Duodenal mucosa (tissue), 2 donors: ENCODE results near the gene PYY.
"Not testable (repeated sequence)": the region's sequence is repeated elsewhere in the genome, so short reads cannot be mapped to it uniquely, and the experiment has no call there.

Source experiments
- H3K27ac ChIP-seq: one replicate; pipeline ENCODE4 v1.7.0; 2013; ENCODE audit warnings: low read depth, low read length
- H3K27me3 ChIP-seq, 2 donors: one replicate each; pipeline ENCODE4 v1.7.0; 2013; ENCODE audit warnings: low read length in 2 of 2, control low read depth in 1 of 2; ENCODE audit not compliant: insufficient read depth in 2 of 2, control insufficient read depth in 1 of 2
- H3K36me3 ChIP-seq, 2 donors: one replicate each; pipeline ENCODE4 v1.7.0; 2013; ENCODE audit warnings: low read length in 2 of 2, control low read depth in 1 of 2; ENCODE audit not compliant: insufficient read depth in 2 of 2, control insufficient read depth in 1 of 2
- H3K4me1 ChIP-seq, 2 donors: one replicate each; pipeline ENCODE4 v1.7.0; 2013; ENCODE audit warnings: low read length in 2 of 2, control low read depth in 1 of 2; ENCODE audit not compliant: insufficient read depth in 2 of 2, control insufficient read depth in 1 of 2
- H3K4me3 ChIP-seq, 2 donors: one replicate each; pipeline ENCODE4 v1.7.0; 2013; ENCODE audit warnings: low read length in 2 of 2, low read depth in 1 of 2
- H3K9ac ChIP-seq, 2 donors: one replicate each; pipeline ENCODE4 v1.7.0; 2013; ENCODE audit warnings: low read length in 2 of 2, low read depth in 1 of 2
- H3K9me3 ChIP-seq, 2 donors: one replicate each; pipeline ENCODE4 v1.7.0; 2013; ENCODE audit warnings: low read length in 2 of 2, control low read depth in 1 of 2; ENCODE audit not compliant: control insufficient read depth in 1 of 2

PYY gene

GRCh38 chr17:43967251-43967875 lies 13.6 kb upstream of the PYY start:
- Histone ChIP-seq H3K9me3 (no peaks in the 10 kb centered on the region), H3K36me3 (no peaks in the 10 kb centered on the region), H3K27ac (no peak overlapping the region), H3K27me3 (peaks cover 0 to 5% of the 10 kb centered on the region in 2 donors), H3K4me3 (no peak overlapping the region), H3K9ac (no peak overlapping the region), H3K4me1 (no peaks in the 10 kb centered on the region)

- Histone ChIP-seq H3K4me1 (no peaks in the 10 kb centered on the region), H3K27me3 (peaks cover 0 to 12% of the 10 kb centered on the region in 2 donors), H3K9me3 (no peaks in the 10 kb centered on the region), H3K27ac (no peak overlapping the region), H3K9ac (no peak overlapping the region), H3K4me3 (no peak overlapping the region), H3K36me3 (no peaks in the 10 kb centered on the region)
Observed at GRCh38 chr17:43966276-43966675, 12.5 kb upstream of the PYY start.

- Histone ChIP-seq H3K27ac (no peak overlapping the region), H3K36me3 (no peaks in the 10 kb centered on the region), H3K4me3 (no peak overlapping the region), H3K9ac (no peak overlapping the region), H3K9me3 (no peaks in the 10 kb centered on the region), H3K4me1 (no peaks in the 10 kb centered on the region), H3K27me3 (peaks cover 0 to 12% of the 10 kb centered on the region in 2 donors)
Observed at GRCh38 chr17:43962479-43962878, 8.7 kb upstream of the PYY start.

GRCh38 chr17:43961954-43962353 lies 8.2 kb upstream of the PYY start:
- peaks cover 0 to 12% of the 10 kb centered on the region in 2 donors for H3K27me3 ChIP-seq
- H3K4me1 ChIP-seq, result no peaks in the 10 kb centered on the region
- H3K27ac ChIP-seq, result no peak overlapping the region
- no peaks in the 10 kb centered on the region for H3K9me3 ChIP-seq
- no peak overlapping the region for H3K4me3 ChIP-seq
- H3K9ac ChIP-seq, result no peak overlapping the region
- no peaks in the 10 kb centered on the region for H3K36me3 ChIP-seq

GRCh38 chr17:43961292-43961691 lies 7.6 kb upstream of the PYY start:
- not testable (repeated sequence) for H3K9me3 ChIP-seq, H3K9ac ChIP-seq, H3K4me3 ChIP-seq, H3K36me3 ChIP-seq, H3K27ac ChIP-seq, H3K4me1 ChIP-seq
- peaks cover 0 to 15% of the 10 kb centered on the region in 2 donors for H3K27me3 ChIP-seq

GRCh38 chr17:43958748-43959352 lies 5.1 kb upstream of the PYY start:
- no peak overlapping the region for H3K4me3 ChIP-seq
- no peaks in the 10 kb centered on the region for H3K9me3 ChIP-seq
- H3K9ac ChIP-seq, result no peak overlapping the region
- no peaks in the 10 kb centered on the region for H3K36me3 ChIP-seq
- H3K27ac ChIP-seq, result no peak overlapping the region
- no peaks in the 10 kb centered on the region for H3K4me1 ChIP-seq
- H3K27me3 ChIP-seq, result peaks cover 0 to 13% of the 10 kb centered on the region in 2 donors

- Histone ChIP-seq H3K27me3 (peaks cover 22 to 26% of the 10 kb centered on the region in 2 donors), H3K9me3 (no peaks in the 10 kb centered on the region), H3K4me1 (peaks cover 0 to 9% of the 10 kb centered on the region in 2 donors), H3K4me3 (no peak overlapping the region), H3K36me3 (no peaks in the 10 kb centered on the region), H3K9ac (no peak overlapping the region), H3K27ac (no peak overlapping the region)
Observed at GRCh38 chr17:43956222-43956621, 2.5 kb upstream of the PYY start.

GRCh38 chr17:43952724-43953666 lies 745 bp downstream of the PYY start:
- Histone ChIP-seq H3K27ac (no peak overlapping the region), H3K27me3 (peaks cover 27 to 32% of the 10 kb centered on the region in 2 donors), H3K36me3 (no peaks in the 10 kb centered on the region), H3K9me3 (no peaks in the 10 kb centered on the region), H3K4me3 (no peak overlapping the region), H3K4me1 (peaks cover 0 to 9% of the 10 kb centered on the region in 2 donors), H3K9ac (no peak overlapping the region)

- Histone ChIP-seq H3K36me3 (no peaks in the 10 kb centered on the region), H3K27me3 (peaks cover 27 to 32% of the 10 kb centered on the region in 2 donors), H3K9ac (no peak overlapping the region), H3K4me1 (peaks cover 0 to 9% of the 10 kb centered on the region in 2 donors), H3K9me3 (no peaks in the 10 kb centered on the region), H3K27ac (no peak overlapping the region), H3K4me3 (no peak overlapping the region)
Observed at GRCh38 chr17:43952351-43952723, 1.4 kb downstream of the PYY start.

- no peak overlapping the region for H3K27ac ChIP-seq
- no peaks in the 10 kb centered on the region for H3K9me3 ChIP-seq
- H3K4me3 ChIP-seq, result no peak overlapping the region
- no peak overlapping the region for H3K9ac ChIP-seq
- peaks cover 27 to 32% of the 10 kb centered on the region in 2 donors for H3K27me3 ChIP-seq
- H3K36me3 ChIP-seq, result no peaks in the 10 kb centered on the region
- H3K4me1 ChIP-seq, result peaks cover 0 to 9% of the 10 kb centered on the region in 2 donors
Observed at GRCh38 chr17:43951750-43952149, 2.0 kb downstream of the PYY start.
